Stimulated activated CD4-positive, alpha-beta T cell treated with anti-CD3 and anti-CD28 coated beads, Interleukin-1b, Interleukin-23, amount 100 ng/mL, for 4 hours (primary cell): ENCODE measurements around the gene TBC1D22A.
"Not testable (repeated sequence)": the region's sequence is repeated elsewhere in the genome, so short reads cannot be mapped to it uniquely, and the experiment has no call there.

Source experiments
- DNase-seq, 2 donors: peaks; one replicate each; pipeline ENCODE4 v3.0.0-alpha.2; 2020; ENCODE audit warnings: low read depth in 2 of 2

TBC1D22A gene, protein sequence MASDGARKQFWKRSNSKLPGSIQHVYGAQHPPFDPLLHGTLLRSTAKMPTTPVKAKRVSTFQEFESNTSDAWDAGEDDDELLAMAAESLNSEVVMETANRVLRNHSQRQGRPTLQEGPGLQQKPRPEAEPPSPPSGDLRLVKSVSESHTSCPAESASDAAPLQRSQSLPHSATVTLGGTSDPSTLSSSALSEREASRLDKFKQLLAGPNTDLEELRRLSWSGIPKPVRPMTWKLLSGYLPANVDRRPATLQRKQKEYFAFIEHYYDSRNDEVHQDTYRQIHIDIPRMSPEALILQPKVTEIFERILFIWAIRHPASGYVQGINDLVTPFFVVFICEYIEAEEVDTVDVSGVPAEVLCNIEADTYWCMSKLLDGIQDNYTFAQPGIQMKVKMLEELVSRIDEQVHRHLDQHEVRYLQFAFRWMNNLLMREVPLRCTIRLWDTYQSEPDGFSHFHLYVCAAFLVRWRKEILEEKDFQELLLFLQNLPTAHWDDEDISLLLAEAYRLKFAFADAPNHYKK

DNA sequence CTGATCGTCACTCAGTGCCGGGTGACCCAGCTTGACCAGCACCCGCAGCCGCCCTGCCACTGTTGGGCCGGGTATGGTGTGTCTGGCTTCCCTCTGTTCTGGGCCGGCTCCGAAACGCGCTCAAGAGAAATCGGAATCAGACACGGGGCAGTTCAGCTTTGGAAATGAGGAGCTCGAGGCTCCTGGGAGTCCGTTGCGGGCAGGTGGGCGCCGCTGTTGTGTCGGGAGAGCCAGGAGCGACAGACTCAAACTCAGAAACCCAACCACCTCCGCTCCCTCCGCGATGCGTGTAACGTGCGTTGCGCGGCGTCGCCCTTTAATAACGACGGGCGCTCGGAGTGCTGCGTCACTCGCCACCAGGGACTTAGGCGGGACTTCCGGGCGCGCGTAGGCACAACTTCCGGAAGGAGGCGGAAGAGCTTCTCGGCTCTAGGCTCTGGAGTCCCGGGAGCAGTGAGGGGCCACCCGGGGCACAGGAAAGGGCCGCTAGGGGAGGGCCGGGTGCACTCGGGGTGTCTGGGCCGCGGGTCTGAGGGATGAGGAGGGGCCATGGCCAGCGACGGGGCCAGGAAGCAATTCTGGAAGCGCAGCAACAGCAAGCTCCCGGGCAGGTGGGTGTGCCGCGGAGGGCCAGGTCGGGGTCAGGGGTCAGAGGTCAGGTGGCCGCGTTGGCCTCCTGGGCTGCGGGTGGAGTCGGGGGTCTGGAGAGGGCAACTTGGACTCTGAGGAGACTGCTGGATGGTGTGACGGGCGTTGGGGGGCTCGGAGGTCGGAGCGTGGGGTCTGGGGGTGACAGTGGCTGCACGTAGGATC, at the start of gene TBC1D22A:
Gene TBC1D22A (plus strand): TSS at position 413 of the 813 bp plus-strand sequence. CDS start 137 bp downstream, at position 550.
- DNase-seq, result peak; percentile 92 to 93

- no peak for DNase-seq
Measured at GRCh38 chr22:46714550-46714949, 47.9 kb upstream of the TBC1D22A start.

GRCh38 chr22:46719921-46720320, 42.5 kb upstream of the TBC1D22A start:
- no peak for DNase-seq

- no peak for DNase-seq
Measured at GRCh38 chr22:46721501-46722085, 40.9 kb upstream of the TBC1D22A start.

DNA sequence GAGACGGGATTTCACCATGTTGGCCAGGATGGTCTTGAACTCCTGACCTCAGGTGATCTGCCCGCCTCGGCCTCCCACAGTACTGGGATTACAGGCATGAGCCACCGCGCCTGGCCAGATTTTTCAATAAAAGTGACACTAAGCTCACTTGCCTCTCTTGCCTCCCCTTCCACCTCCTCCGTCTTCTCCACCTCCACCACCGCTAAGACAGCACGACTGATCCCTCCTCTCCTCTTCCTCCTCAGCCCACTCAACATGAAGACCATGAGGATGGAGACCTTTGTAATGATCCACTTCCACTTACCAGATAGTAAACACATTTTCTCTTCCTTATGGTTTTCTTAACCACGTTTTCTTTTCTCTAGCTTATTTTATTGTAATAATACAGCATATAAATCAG, 38.6 kb upstream of the TBC1D22A start:
- no peak for DNase-seq

- no peak for DNase-seq
Measured at GRCh38 chr22:46725096-46725495, 37.4 kb upstream of the TBC1D22A start.

DNA sequence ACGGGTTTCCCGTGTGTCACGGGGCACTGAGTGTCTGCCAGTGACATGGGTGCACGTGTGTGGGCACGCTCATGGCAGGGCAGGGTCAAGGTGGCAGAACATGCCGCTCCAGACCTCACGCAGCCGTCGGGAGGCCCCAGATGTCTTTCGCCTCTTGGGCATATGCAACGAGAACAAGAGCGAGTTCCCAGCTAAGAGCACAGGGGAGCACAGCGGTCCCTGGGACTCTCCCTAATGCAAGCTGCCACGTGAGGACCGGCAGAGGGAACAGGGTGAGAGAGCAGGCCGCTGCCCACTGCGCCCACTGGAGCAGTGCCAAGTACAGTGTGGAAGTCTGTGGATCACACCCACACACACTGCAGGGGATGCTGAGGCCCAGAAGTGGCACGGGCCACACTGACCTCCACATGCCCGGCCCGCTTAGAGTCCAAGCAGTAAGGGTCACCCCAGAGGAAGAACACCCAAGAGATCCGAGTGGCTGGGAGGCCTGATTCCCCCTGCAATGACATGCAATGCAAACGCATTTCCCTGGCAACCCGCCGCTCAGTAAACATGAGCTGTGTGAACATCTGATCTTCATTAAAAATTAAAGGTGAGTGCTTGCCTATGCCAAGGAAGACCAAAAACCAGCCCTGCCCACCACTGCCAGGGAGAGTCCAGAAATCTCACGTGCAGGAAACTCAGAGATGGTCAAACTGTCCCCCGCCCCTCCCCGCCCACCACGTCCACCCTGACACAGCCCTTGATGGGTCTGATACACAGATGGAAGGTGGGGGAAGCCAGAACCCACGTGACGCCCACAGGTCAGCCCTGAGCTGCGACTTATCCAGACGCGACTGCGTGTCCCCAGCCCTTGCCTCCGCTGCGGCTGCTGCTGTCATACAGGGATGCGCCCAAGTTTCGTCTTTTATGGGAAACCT, 36.1 kb upstream of the TBC1D22A start:
- no peak for DNase-seq

GRCh38 chr22:46726986-46727317, 35.5 kb upstream of the TBC1D22A start:
- DNase-seq, result no peak

GRCh38 chr22:46727813-46728364, 34.6 kb upstream of the TBC1D22A start:
- DNase-seq, result no peak

DNA sequence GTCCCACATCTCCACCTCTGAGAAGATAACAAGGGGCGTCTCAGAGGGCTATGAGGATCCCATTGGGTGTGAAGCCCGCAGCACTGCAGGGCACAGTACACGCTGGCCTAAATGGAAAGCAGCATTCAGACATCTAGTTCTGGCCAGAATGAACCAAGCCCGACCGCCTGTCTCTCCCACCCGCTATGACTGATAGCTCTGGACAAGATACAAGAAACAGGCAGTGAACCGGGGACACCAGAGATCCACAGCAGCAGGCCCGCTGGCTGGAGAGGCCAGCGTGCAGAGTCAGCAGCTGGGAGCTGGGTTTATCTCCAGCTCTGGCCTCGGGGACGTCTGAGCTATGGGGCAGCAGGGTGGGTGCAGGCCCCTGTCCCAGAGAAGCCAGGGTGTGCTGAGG, 34.0 kb upstream of the TBC1D22A start:
- DNase-seq, result no peak

GRCh38 chr22:46730568-46731245, 31.7 kb upstream of the TBC1D22A start:
- DNase-seq, result no peak

GRCh38 chr22:46731246-46732040, 31.0 kb upstream of the TBC1D22A start:
- DNase-seq, result no peak

DNA sequence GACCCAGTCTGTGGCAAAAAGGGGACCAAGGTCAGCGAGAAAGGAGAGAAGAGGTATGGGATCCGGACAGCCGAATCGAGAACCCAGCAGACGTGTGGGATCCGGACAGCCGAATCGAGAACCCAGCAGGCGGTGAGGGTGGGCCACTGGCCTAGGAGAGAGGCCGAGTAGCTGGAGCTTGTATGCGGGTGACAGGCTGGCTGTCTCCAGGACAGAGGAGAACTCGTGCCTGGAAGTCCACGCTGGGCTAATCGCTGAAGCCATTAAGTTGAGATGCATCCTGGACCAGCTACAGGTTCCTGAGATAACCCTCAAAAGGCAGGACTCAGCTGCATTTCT, 30.4 kb upstream of the TBC1D22A start:
- no peak for DNase-seq

- no peak for DNase-seq
Measured at GRCh38 chr22:46732513-46732912, 29.9 kb upstream of the TBC1D22A start.

- not testable (repeated sequence) for DNase-seq
Measured at GRCh38 chr22:46734213-46734722, 28.2 kb upstream of the TBC1D22A start.

GRCh38 chr22:46734830-46735453, 27.5 kb upstream of the TBC1D22A start:
- peak; percentile 36 to 45 for DNase-seq

GRCh38 chr22:46735747-46736608, 26.5 kb upstream of the TBC1D22A start:
- DNase-seq, result no peak

GRCh38 chr22:46736705-46737104, 25.7 kb upstream of the TBC1D22A start:
- DNase-seq, result no peak
